ENCODE data around the gene ABLIM2. TPM values are rescaled to one million over a fixed set of nuclear protein-coding genes. Genes with fewer than 3 reads are reported as not detected.
A peak's percentile ranks its signal among the peaks of the same experiment; 100 is the strongest.

The ABLIM2 gene
- total RNA-seq, 1 donor from 2014 or later: 11.3 TPM

GRCh38 chr4:8084712-8085490 lies 73.7 kb downstream of the ABLIM2 start:
- no peak for DNase-seq (ENCODE audit: low spot score)

DNA sequence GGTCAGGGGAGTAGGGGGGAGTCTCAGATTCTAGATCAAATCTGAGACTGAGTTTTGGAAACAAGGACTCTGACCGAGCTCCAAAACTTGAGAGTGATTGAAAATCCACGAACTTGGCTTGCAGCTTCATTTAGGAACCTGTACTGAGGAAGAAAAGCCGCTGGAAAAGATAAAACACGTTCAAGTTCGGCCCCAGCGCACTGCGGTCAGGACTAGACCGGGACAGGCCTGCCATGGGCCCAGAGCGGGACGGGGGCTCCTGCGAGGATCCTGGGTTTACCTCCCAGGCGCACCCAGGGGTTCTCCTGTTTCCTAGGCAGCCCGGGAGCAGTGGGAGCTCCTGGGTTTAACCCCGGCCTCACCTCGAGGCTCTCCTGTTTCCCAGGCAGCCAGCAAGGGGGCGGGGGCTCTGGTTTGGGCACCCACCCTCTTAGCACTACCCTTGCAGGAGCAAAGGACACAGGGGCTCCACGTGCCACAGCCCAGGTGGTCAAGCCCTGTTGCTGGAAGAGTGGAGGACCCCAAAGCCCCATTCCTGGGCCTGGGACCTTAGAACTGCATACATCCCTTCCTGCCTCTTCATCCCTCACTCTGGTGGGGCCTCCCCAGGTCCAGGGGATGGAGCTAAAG lies 74.5 kb downstream of the ABLIM2 start:
- no peak for DNase-seq (ENCODE audit: low spot score)

DNA sequence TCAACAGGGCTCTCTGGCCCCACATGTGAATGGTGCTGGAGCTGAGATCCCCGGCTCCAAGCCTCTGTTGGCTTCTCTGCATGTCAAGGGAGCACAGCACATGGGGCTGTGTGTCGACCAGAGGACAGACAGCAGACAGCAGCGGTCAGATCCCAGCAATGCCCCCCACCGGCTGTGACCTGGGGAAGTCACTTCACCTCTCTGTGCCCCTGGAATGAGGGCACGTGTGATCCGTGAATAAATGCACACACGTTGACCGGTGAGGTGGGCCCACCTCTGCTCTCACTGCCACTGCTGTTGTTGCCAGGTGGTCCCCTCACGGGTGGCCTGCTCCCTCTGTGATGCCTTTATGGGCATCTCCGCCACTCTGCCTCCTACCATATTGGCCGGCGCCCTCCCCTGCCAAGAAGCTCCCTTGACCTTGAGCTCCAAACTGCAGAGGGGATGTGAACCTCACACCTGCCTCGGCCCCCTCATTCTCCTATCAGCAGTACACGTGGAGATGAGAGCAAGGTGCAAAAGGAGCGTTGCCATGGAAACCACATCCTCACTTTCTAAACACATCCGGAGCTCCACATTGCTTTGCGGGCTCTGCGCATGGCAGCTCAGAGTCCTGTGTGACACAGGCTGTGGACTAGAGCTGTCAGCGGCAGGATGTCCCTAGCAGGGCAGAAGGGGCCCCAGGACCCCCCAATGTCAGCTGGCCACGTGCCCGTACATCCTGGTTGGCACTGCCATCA lies 75.4 kb downstream of the ABLIM2 start:
- no peak for DNase-seq (ENCODE audit: low spot score)

DNA sequence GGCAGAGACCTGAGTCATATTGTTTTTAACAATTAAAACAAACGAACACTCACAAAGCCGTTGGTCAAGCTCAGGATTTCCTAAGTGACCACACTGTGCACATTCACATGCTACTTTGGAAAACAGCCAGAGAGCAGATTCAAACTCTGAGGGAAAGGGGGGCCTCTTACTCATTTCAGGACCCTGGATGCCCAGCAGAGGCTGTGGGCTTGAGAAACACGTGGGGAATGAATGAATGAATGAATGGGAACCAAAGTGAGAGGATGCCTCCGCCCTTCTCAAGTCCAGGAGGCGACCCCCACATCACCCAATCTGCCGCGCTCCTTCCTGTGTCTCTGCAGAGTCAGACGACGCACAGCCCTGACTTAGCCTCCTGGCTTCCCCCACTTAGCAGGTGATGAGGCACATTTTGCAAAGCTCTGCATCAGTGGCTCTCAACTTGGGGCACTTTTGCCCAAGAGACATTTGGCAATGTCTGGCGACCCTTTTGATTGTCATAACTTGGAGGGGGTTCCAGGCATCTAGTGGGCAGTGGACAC lies 76.0 kb downstream of the ABLIM2 start:
- DNase-seq (ENCODE audit: low spot score): no peak

DNA sequence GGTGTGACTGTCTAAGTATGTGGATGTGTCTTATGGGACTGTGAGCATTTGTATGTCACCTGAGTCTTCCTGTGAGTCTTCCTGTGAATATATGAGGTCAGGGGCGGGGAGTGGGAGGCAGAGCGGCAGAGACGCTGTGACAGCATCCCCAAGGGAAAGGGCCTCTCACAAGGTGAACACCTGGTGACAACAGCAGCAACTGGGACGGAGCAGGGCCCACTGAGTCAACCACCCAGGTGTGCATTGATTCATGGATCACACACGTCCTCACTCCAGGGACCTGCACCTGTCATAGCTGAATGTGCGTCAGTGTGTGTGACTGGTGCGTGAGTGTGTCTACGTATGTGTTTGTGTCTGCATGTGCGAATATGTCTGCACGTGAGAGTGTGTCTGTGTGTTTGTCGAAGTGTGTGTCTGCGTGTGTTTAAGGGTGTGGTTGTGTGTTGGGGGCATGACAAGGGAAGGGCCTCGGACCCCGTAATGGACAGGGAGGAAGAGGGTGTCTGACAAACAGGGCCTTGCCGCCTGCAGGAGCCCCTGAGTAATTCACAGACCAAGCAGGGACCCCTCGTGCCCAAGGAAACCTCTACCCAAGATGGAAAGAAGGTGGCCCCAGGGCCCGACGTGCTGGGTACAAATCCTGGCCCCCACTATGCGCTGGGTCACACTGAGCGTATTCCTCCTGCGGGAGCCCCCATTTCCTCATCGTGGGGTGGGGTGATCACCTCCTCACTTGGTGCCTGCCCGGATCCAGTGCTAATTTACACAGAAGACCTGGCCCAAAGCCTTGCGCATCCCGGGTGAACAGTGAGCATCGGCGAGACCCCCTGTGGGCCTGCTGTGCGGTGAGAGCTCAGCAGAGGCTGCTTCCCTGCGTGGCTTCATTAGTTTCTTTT lies 76.7 kb downstream of the ABLIM2 start:
- no peak for DNase-seq (ENCODE audit: low spot score)

GRCh38 chr4:8081171-8081570 lies 77.4 kb downstream of the ABLIM2 start:
- DNase-seq (ENCODE audit: low spot score): no peak

- DNase-seq (ENCODE audit: low spot score): no peak
Measured at GRCh38 chr4:8080754-8081065, 77.9 kb downstream of the ABLIM2 start.

DNA sequence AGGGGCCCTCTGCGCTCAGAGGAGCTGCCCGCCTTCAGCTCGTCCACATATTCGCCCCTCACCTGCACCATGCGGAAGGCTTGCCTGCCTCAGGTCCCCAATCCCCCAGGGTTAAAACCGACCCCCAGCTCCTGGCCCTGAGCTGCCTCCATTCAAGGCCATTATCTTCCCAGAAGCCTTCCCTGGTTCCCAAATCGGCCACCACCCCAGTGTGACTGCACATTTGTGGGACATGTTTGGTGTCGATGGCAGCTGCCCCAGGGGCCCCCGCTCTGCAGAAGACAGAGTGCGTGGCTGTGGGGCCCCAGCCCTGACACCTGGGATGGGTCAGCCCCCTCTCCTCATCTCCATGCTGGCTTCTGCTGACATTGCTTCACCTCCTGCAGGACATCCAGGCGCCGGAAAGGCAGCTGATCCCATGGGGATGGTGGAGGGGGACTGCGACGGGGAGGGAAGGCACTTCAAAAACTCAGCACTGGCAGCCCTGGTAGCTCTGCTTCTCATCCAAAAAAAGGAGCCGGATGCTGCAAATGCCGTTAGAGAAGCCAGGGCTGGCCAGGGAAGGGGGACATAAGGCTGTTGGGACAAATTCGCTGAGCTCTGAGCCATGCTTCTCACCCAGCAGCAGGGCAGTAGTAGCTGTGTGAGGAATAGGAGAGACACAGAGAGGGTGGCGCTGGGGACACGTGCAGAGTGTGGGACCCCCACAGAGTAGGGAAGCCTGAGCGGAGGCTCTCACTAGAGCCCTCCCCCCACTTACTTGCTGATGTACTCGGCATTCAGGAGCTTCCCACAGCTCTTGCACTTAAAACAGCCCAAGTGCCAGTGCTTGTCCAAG lies 78.5 kb downstream of the ABLIM2 start:
- DNase-seq (ENCODE audit: low spot score): no peak

- DNase-seq (ENCODE audit: low spot score): peak; percentile 25
Measured at GRCh38 chr4:8079031-8079885, 79.4 kb downstream of the ABLIM2 start.

DNA sequence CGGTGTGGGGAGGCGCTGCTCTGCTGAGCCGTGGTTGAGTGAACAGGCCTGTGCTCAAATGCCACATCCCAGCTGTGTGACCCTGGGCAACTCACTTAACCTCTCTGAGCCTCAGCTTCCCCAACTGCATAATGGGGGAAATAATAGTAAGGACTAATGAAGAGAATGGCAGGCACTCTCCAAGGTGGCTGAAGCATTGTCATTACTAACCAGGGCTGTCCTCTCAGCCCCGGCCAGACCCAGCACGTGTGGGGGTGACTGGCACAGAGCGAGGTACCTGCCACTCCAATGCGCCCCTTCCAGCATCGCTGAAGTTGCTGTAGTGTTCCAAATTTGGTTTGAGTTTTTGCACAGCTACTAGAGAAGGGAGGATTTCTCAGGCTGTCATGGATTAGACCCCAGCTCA lies 80.0 kb downstream of the ABLIM2 start:
- no peak for DNase-seq (ENCODE audit: low spot score)

- DNase-seq (ENCODE audit: low spot score): no peak
Measured at GRCh38 chr4:8078109-8078494, 80.5 kb downstream of the ABLIM2 start.

- DNase-seq (ENCODE audit: low spot score): no peak
Measured at GRCh38 chr4:8077181-8078108, 81.2 kb downstream of the ABLIM2 start.

GRCh38 chr4:8076023-8076422 lies 82.6 kb downstream of the ABLIM2 start:
- no peak for DNase-seq (ENCODE audit: low spot score)

DNA sequence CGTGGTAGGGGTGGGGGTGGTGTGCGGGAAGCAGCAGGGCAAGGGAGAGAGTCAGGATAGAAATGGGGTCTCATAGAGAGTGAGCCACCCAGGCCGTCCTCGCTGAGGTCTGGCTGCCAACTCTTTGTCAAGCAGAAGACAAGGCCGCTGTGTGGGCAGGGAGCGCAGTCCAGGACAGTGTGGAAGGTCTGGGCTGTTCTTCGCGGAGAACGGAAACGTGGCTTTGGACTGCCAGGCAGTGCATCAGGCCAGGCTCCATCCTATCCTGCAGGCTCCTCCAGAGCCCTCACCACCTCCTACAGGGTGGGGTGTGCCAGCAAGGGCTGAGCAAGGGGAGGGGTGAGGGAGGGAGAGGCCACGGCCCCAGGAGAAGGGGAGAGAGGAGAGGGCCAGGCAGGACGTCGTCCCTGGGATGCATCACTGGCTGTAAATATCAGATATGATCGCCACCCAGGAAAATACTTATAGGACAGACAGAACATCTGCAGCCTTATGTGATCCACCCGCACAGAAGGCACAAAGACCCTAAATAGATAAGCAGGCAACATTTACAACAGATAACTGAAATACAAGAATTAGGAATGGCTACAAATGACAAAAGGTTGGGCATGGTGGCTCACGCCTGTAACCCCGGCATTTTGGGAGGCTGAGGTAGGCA lies 85.3 kb downstream of the ABLIM2 start:
- no peak for DNase-seq (ENCODE audit: low spot score)

DNA sequence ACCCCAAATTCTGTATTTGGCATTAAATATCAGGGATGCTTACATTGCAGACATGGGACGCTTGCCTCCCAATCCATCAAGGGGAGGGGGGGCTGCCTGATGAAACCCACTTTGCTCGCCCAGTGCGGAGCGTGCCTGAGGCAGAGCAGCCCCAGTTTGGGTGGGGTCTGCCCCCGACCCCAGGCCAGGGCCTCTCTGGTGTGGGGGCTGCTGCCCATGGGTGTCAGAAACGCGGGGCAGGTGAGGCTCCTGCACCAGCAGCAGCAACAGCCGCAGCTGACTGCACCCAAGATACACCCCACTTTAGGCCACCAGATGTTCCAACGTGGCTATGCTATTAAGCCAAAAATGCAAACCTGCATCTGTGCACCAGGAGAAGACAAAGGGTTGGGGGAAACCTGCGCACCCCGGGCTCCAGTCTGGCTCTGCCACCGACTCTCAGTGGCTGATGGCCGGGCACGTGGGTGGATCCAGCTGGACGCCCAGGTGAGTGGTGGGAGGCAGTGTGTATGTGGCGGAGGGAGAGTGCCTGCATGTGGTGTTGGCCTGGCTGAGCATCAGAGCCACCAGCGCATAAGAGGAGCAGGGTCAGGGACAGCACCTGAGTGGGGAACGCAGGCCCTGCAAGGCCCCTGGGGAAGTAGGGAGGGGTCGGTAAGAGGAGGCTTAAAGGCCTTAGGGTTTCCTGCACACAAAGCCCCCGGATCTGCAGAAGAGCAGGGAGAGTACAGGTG lies 86.2 kb downstream of the ABLIM2 start:
- DNase-seq (ENCODE audit: low spot score): no peak

- no peak for DNase-seq (ENCODE audit: low spot score)
Measured at GRCh38 chr4:8071766-8072165, 86.8 kb downstream of the ABLIM2 start.

Measured in mucosa of gallbladder (tissue), 1 donor.